Left forelimb (tissue), 1 donor: ENCODE results near the gene MZT2A.
"Not testable (repeated sequence)": the region's sequence is repeated elsewhere in the genome, so short reads cannot be mapped to it uniquely, and the experiment has no call there.

Experiments used
- DNase-seq: peaks from one replicate; pipeline ENCODE4 v3.0.0-alpha.2; 2018; ENCODE audit warnings: low spot score

MZT2A gene, protein sequence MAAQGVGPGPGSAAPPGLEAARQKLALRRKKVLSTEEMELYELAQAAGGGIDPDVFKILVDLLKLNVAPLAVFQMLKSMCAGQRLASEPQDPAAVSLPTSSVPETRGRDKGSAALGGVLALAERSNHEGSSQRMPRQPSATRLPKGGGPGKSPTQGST

DNA sequence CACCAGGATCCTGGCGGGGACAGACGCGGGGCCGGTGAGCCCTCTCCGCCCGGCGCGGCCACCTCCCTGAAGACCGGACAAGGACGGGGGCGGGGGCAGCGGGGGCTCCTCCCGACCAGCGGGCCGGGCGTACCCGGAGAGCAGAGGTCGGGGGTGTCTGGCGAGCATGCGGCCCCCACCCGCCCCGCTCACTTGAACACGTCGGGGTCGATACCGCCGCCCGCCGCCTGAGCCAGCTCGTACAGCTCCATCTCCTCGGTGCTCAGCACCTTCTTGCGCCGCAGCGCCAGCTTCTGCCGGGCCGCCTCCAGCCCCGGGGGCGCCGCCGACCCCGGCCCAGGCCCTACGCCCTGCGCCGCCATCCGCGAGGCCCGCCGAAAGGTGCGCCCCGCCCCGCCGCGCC, at the start of gene MZT2A:
TSS of gene MZT2A (minus strand) at position 383 of the 403 bp plus-strand sequence. CDS start at position 362, 21 bp downstream.
- not testable (repeated sequence) for DNase-seq

DNA sequence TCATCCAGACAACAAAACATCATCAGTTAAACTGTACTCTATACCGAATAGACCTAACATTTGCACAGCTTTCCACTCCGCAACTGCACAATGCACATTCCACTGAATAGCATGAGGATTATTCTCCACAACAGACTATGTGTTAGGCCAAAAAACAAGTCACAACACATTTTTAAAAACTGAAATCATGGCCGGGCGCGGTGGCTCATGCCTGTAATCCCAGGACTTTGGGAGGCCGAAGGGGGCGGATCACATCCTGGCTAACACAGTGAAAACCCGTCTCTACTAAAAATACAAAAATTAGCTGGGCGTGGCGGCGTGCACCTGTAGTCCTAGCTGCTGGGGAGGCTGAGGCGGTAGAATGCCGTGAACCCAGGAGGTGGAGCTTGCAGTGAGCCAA, 46.7 kb upstream of the MZT2A start:
- not testable (repeated sequence) for DNase-seq

DNA sequence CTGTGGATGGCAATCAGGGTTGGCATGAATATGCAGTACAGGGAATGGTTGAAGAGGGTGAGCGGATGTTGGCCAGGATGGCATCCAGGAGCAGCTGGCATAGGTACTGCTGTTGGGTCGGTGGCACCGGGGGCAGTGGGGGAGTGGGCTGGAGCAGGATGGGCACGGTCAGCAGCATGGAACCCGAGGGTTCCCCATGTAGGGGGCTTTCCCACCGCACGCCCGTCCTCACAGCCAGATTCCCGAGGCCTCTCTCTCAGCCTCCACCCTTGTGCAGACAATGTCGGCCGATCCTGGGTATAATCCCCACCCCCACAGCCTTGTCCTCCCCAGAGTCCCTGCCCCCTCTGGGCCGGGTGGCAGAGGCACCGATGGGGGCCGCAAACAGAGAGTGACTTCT, 44.6 kb upstream of the MZT2A start:
- not testable (repeated sequence) for DNase-seq

DNA sequence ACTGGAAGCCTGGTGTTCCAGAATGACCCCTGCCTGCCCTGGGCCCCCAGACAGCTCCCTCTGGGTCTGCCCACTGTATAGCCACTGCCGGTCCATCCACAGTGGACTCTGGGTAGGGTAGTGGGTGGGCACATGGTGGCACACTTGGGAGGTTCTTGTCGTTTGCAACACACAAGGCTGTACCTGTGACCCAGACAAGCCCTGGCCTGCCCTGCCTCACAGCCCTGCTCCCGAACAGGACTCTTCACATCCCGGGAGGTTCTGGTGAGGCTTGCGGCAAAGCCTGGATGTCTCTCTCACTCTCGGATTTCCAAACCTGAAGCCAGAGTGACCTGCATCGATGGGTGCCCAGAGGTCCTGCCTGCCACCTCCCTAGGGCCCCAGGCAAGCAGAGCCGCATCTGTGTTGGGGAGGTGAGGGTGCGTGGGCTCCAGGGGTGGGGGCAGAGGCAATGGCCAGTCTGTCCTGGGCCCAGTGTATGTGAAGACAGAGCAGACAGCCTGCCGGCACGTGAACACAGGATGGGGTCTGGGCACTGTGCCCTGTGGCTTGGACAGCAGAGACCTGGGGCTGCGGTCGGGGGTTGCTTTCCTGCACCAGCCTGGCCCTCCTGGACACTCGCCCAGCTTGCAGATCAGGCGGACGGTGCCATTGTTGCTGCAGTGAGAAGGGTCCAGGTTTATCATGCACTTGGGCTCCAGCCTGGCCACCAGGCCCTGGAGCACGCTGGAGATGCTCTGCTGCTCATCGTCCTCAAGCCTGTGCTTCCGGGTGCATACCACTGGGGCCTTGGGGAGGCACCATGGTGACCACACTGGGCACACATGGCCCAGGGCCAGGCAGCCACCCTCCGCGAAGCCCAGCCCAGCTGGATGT, 44.0 kb upstream of the MZT2A start:
- DNase-seq, result not testable (repeated sequence)

DNA sequence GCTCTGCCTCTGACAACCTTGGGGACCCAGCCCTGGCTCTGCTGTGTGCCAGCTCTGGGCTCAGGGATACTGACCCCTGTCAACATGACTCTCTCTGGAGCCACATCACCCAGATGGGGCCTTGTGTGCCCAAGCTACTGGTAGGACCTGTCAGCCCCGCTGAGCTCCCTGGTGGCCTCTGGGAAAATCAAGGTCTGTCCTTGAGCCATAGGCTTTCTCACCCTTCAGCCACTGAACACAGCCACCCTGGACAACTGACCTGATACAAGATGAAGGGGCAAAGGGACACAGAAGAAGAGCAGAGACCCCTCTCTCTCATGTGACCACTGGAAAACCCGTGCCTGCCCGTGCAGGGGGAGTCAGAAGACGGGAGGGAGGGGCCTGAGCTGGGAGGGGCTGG, 43.3 kb upstream of the MZT2A start:
- no peak for DNase-seq

DNA sequence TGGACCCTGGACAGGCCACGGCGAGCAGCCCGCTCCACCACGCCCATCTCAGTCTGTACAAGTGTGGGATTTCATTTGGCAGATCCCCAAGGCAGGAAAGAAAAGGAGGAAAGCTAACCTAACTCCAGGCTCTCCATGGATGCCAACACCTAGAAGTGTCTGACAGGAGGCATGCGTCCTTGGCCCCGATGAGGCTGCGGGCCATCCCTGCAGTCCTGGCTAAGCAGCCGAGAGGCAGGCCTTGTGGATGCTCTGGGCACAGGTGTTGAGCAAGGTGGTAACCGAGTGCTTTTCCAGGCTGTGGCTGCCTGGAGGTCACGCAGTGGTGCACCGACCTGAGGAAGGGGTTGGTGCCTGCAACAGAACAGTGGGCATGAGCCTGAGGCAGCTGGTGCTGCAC, 42.8 kb upstream of the MZT2A start:
- not testable (repeated sequence) for DNase-seq

DNA sequence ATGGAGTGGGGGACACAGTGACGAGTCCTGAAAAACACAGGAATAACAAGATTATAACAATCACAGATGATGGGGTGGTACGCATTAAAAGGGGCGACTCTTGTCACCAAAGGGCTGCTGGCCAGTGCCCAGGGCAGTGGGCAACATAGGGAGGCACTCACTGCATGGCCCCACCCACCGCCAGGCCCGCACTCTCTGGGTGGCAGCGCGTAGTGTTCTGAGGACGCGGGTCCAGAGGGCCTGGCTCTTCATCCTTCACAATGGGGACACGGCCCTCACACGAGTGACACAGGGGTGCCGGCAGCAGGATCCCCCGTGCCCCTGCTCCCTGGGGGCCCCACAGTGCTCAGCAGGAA, 42.1 kb upstream of the MZT2A start:
- not testable (repeated sequence) for DNase-seq

DNA sequence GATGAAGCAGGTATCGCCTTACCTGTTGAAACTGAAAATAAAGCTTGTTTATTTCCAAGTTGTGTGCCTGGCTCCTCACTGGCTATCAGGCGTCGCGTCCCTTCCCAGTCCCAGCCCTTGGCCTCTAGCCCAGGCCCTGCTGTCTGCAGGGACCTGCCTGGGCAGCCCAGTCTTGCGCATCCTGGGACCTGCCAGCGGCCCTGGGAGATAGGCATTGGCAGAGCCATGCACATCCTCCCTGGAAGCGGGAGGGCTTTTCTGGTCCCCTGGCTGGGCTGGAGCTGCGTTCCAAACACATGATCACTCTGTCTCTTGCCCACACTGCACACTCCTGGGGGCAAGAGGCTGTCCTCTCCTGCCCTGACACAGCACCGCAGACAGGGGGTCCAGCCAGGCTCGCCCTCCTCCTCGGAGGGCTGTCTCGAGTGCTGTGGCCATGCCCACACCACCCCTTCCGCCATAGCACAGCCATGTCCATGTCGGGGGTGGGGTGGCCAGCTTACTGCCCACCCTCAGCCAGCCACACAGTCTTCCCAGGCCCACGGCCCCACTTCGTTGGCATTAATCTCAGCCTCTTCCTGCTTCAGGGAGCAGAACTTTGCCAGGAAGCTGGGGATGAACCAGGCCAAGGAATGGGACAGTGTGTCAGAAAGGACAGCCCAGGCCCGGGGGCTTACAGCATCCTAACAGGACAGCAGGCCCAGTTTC, 41.6 kb upstream of the MZT2A start:
- DNase-seq, result not testable (repeated sequence)

DNA sequence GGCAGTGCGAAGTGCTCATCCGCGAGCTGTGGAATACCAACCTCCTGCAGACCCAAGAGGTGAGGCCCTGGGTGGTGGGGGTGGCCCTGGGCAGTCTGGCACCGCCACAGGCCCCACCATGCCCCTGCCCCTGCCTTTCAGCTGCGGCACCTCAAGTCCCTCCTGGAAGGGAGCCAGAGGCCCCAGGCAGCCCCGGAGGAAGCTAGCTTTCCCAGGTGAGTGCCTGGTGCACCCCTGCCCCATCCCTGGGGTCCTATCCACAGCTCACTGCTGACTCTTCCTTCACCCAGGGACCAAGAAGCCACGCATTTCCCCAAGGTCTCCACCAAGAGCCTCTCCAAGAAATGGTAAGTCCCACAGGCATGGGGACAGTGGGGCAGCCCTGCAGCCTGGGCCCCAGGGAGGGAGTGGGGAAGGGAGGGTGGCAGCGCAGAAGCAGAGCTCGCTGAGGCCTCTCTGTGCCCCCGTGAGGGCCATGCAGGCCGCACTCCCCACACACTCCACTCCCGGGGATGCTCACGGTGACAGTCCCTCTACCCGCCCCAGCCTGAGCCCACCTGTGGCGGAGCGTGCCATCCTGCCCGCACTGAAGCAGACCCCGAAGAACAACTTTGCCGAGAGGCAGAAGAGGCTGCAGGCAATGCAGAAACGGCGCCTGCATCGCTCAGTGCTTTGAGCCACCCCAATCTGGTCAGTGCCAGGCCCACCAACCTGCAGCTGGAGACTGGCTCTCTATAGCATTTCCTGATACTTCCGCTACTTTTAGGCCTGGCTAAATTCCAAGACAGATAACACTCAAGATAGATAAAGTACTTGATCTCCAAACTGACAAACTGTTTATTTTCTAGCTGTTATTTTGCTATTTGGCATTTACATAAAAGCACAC, 40.8 kb upstream of the MZT2A start:
- DNase-seq, result not testable (repeated sequence)

DNA sequence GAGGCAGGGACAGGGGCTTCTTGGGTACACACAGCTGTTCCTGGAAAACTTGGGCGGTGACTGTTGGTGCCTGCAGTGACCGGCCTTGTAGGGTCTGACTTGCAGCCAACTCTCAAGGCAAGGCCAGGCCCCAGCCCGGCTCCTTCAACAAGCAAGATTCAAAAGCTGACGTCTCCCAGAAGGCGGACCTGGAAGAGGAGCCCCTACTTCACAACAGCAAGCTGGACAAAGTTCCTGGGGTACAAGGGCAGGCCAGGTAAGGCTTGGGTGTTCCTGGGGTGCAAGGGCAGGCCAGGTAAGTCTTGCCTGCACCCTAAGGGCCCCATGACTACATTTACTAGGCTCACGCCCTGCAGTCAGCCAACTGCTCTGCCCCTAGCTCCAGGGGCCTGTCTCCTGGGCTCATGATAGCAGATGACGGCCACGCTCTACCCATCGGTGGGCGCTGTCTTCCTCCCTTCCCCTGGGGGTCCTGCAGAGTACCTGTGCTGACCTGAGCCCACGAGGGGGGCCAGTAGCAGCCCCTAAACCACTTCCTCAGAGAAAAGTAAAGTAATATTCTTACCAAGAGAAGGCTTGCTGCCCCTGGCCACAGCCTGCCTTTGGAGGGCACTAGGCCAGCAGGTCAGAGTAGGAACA, 39.5 kb upstream of the MZT2A start:
- DNase-seq, result not testable (repeated sequence)

DNA sequence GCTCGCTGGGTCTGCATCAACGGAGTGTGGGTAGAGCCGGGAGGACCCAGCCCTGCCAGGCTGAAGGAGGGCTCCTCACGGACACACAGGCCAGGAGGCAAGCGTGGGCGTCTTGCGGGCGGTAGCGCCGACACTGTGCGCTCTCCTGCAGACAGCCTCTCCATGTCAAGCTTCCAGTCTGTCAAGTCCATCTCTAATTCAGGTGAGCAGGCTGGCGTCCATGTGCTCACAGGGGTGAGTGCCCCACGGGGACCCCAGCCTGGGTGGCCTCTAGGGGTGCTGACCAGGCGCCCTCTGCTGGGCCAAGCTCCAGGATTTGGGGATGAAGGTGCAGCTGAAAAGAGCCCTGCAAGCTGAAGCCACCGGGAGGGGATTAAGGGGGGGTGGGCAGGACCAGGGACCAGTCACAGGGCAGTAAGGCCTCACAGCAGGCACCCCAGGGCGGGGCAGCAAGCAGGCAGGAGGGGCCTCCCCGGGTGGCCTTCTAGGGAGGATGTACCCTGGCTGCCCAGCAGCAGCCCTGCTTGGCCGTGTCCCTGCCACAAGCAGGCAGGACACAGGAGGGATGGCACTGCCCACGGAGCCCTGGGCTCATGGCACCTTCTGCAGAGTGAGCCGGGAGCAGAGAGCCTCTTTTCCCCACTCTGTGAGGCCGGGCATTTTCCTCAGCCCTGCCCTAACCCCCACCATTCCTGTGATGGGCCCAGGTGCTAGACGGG, 38.6 kb upstream of the MZT2A start:
- not testable (repeated sequence) for DNase-seq

DNA sequence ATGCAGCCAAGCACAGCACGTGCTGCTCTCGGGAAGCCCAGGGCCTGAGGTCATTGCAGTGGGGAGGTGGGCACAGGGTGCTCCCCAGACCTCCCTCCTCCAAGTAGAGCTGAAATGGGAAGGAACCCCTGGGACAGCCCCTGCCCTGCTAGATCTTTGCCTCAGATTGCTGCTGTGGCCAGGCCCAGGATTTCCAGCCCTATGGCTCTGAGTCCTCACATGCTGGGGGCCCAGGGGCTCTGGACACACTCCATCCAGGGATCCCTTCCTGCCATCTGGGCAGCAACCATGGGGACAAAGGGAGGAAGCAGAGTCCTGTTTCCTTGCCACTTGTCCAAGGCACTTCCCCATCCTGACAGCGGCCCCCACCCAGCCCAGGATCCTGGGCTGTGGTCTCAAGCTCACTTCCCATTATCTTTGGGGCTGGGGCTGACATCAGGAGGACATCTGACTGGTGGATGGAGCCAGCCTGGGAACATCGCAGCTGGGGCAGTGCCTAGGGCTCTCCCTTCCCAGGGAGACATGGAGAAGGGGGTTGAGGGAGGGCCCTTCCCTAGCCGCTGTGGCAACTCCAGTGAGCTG, 37.8 kb upstream of the MZT2A start:
- DNase-seq, result peak; percentile 1

DNA sequence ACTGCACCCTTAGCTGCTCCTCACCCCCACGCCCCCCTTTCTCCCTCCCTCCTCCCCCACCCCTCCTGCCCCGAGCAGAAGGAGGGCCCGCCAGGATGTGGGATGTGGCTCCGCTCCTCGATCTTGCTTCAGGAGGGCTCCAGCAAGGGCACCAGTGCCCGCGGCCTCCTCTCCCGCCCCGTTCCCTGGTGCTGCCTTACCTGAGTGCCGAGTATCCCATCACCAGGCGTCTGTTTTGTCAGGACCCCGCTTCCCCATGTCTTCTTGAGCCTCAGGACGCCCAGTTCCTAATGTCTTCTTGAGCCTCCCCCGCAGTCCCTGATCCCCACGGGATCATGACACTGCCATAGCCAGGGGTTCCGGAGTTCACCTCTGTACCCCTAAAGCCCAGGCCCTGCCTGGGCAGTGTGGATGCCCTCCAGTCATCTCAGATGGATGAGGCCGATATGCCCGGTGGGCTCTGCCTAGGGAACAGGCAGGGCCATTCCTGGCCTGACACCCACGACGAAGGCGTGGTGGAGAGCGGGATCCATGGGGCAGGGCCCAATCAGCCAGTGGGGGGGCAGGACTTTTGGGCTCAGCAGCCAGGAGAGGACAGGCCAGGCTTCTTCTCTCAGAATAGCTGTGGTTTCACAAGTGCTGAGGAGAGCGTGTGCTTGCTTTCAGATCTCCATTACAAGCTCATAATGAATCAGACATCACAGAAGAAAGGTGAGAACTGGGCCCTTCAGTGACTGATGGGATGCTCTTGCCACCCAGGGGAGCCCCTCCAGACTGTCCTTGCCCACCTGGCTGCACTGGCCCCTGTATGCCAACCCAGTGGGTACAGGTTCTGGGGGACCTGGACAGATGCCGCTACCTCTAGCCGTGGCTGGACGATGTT, 37.0 kb upstream of the MZT2A start:
- DNase-seq, result peak; percentile 63

DNA sequence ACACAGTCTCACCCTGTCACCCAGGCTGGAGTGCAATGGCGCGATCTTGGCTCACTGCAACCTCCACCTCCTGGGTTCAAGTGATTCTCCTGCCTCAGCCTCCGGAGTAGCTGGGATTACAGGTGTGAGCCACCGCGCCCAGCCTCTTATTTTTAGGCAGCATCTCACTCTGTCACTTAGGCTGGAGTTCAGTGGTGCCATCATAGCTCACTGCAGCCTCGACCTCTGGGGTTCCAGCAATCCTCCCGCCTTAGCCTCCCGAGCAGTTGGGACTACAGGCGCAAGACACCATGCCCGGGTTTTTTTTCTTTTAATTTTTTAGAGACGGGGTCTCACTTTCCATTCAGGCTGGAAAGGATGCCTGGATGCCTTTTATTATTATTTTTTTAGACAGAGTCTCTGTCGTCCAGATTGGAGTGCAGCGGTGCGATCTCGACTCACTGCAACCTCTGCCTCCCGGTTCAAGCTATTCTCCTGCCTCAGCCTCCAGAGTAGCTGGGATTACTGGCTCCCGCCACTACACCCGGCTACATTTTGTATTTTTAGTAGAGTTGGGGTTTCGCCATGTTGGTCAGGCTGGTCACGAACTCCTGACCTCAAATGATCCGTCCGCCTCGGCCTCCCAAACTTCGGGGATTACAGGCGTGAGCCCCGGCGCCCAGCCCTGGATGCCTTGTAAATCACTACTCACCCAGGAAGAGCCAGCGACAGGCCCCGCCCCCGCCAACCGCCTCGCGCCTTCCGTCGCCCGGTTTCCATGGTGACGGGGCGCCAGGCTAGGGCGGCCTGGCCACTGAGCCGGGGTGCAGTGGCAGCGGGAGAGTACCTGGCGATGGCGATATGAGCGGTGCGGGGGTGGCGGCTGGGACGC, 35.2 kb upstream of the MZT2A start, which contains the start of gene CCDC74A:
TSS of gene CCDC74A (plus strand) at position 758 of the 871 bp plus-strand sequence. CDS start at position 841, 83 bp downstream.
- DNase-seq, result not testable (repeated sequence)

DNA sequence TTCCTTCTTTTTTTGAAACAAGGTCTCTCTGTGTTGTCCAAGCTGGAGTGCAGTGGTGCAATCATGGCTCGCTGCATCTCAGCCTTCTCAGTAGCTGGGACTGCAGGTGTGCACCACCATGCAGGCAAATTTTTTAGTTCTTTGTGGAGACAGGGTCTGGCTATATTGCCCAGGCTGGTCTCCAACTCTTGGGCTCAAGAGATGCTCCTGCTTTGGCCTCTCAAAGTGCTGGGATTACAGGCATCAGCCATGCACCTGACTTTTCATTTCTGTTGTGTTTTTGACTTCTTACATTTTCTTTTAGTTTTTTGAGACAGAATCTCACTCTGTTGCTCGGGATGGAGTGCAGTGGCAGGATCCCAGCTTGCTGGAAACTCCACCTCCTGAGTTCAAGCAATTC, 33.1 kb upstream of the MZT2A start:
- not testable (repeated sequence) for DNase-seq

DNA sequence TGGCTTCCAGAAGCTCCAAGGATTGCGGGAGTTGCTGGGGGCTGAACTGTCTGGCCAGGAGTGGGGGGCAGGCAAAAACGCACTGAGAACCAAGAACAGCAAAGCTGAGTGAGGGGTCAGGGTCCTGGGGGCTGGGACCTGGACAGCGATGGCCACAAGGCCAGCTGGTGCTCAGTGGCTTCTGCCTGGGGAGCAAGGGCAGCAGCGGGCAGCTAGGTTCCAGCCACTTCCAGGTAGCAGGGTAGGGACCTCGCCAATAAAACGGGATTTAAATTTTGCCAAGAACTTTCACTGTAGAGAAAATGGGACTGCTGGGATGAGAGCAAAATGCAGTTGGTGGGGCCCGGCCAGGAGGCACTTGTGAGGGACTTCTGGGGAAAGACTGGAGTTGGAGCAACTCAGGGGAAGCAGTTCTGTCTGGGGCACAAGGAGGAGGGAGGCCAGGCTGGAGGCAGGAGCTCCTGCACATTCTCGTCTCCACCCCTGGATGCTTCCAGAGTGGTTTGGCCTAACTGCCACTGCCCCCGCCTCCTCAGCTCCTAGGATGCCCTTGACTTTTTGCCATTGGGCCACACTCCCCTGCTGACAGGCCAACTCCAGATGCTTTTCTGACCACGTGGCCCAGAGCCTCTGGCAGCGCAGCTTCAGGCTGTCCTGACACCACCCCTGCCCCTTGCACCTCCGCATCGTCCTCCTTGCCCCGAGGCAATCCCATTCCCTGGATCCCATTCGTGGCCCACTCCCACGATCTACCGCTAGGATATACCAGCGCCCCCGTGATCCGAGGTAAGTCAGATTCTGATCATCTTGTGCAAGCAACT, 30.0 kb upstream of the MZT2A start:
- no peak for DNase-seq

DNA sequence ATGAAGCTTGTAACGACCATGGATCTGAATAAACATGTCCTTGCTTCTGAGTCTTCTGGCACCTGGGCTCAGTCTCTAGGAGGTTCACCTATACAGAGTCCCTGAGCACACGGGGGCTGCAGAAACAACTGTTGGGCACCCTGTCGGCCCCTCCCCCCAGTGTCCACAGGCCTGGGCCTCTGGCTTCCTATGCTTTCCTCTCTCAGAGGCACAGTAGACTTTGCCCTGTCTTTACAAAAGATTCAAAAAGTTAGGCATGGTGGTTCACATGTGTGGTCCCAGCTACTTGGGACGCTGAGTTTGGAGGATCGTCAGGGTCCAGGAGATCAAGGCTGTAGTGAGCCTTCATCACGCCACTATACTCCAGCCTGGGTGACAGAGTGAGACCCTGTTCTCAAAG, 29.3 kb upstream of the MZT2A start:
- DNase-seq, result not testable (repeated sequence)
